Stimulated activated naive CD8-positive, alpha-beta T cell treated with anti-CD3 and anti-CD28 coated beads, Interleukin-15, amount 100 ng/mL, for 72 hours (primary cell): ENCODE data around the gene CCSER2.
"Not testable (repeated sequence)": the region's sequence is repeated elsewhere in the genome, so short reads cannot be mapped to it uniquely, and the experiment has no call there.

ENCODE experiments used
- ATAC-seq: fragments of 150-1000 bp; cut with Tn5 transposase; 2 replicates; pipeline ENCODE4 v1.10.0; 2021; ENCODE audit warnings: mild to moderate bottlenecking, moderate library complexity
- DNase-seq, 2 donors: peaks; one replicate each; pipeline ENCODE4 v3.0.0; 2021 to 2022
- H3K27ac Mint-ChIP-seq, 2 donors: one replicate each; pipeline ENCODE4 v1.8.0; 2022; ENCODE audit warnings: mild to moderate bottlenecking in 2 of 2, mixed read lengths in 2 of 2, moderate library complexity in 2 of 2
- H3K27me3 Mint-ChIP-seq: one replicate; pipeline ENCODE4 v1.8.0; 2022; ENCODE audit warnings: mixed read lengths
- H3K4me1 Mint-ChIP-seq: one replicate; pipeline ENCODE4 v1.8.0; 2022; ENCODE audit warnings: mild to moderate bottlenecking, mixed read lengths
- H3K4me3 Mint-ChIP-seq, 2 donors: one replicate each; pipeline ENCODE4 v1.8.0; 2022; ENCODE audit warnings: mild to moderate bottlenecking in 2 of 2, mixed read lengths in 2 of 2, moderate library complexity in 1 of 2
- H3K9me3 Mint-ChIP-seq, 2 donors: one replicate each; pipeline ENCODE4 v1.8.0; 2022; ENCODE audit warnings: mixed read lengths in 2 of 2

CCSER2 gene

DNA sequence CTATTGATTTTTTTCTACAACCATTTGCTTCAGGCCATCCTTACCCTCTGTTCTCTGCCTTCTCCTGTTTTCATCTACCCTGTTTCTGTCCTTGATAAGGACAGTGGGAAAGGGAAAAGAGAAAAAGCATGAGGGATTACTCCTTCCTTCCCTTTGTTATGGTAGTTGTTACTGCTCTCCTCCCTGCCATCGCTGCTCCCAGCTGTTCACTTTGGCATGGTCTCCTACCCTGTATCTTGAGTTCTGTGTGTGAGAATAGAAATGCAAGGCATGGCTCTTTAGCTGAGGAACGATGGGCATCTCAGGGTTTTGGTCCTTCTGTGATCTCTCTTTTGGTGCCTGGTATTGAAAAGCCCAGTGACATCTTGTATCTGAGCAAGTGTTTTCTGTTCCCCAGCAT is 6.4 kb downstream of the CCSER2 start:
- Mint-ChIP-seq H3K27ac (peak overlapping the region in 1 of 2 donors; percentile 40), H3K4me3 (peak overlapping the region; percentile 44 to 65), H3K27me3 (no peaks in the 10 kb centered on the region), H3K9me3 (no peaks in the 10 kb centered on the region), H3K4me1 (peaks cover 28% of the 10 kb centered on the region)
- no peak for DNase-seq
- no peak for ATAC-seq

DNA sequence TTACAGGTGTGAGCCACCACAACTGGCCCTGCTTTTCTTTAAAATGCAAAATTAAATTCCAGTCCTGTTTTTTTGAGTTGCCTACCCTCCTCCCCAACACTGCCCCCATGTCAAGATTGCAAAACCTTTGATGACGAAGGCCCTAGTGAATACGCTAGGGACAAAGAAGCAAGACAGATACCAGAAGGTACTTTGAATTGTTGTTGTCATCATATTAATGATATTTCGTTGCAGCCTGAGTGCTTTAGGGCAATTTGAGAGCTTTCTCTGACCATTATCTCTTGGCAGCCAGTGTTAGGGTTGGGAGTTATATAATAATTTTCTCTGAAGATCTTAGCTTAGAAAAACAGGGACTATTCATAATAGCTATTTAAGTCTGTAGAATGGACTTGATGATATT is 7.1 kb downstream of the CCSER2 start:
- H3K4me1 Mint-ChIP-seq, result peaks cover 31% of the 10 kb centered on the region
- ATAC-seq (no peak), DNase-seq (no peak)
- no peaks in the 10 kb centered on the region for H3K27me3 Mint-ChIP-seq
- H3K27ac Mint-ChIP-seq, result no peak overlapping the region
- H3K4me3 Mint-ChIP-seq, result no peak overlapping the region
- H3K9me3 Mint-ChIP-seq, result no peaks in the 10 kb centered on the region

DNA sequence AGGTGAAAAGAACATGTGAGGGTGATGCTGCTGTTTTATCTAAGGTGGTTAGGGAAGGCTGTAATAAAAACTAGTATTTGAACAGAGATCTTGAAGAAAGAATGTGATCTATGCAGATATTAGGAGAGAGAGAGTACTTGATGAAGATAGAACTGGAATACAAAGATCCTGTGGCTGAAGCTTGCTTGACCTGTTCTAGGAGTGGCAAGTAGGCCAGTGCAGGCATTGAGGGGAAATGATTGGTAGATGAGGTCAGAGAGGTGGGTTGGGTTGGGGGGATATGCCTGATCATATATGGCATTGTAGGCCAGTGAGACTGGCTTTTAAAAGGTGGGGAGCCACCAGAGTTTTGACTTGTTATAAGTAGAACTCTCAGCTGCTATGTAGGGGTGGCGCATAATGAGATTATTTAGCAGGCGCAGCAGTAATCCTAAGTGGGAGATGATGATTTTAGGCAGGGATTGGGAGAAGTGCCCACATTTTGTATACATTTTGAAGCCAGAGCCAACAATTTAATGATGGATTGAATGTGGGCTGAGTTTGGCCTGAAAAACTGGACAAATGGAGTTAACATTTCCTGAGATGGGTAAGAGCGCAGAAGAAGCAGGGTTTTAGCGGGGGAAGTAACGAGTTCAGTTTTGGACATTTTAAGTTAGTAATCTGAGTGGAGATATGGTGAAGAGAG is 8.2 kb downstream of the CCSER2 start:
- Mint-ChIP-seq H3K27me3 (no peaks in the 10 kb centered on the region), H3K4me3 (no peak overlapping the region), H3K9me3 (no peaks in the 10 kb centered on the region), H3K4me1 (peaks cover 29% of the 10 kb centered on the region), H3K27ac (no peak overlapping the region)
- ATAC-seq (no peak), DNase-seq (no peak)

DNA sequence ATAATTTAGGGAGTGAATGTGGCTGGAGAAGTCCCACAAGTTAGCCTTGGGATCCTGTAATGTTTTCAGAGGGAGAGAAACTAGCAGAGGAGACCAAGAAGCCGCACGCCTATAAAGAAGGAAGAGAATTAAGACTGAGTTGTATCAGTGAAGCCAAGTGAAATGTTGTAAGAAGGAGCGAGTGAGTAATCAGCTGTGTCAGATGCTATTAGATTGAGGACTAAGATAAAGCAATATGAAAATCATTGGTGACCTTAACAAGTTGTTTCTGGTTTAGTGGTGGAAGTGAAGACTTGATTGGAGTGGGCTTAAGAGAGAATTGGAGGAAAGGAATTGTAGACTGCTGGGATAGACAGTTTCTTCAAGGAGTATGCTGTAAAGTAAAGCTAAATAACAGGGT is 8.8 kb downstream of the CCSER2 start:
- H3K4me3 Mint-ChIP-seq, result no peak overlapping the region
- no peak for DNase-seq
- H3K27ac Mint-ChIP-seq, result no peak overlapping the region
- ATAC-seq, result no peak
- H3K9me3 Mint-ChIP-seq, result no peaks in the 10 kb centered on the region
- no peaks in the 10 kb centered on the region for H3K27me3 Mint-ChIP-seq
- H3K4me1 Mint-ChIP-seq, result peaks cover 34% of the 10 kb centered on the region

DNA sequence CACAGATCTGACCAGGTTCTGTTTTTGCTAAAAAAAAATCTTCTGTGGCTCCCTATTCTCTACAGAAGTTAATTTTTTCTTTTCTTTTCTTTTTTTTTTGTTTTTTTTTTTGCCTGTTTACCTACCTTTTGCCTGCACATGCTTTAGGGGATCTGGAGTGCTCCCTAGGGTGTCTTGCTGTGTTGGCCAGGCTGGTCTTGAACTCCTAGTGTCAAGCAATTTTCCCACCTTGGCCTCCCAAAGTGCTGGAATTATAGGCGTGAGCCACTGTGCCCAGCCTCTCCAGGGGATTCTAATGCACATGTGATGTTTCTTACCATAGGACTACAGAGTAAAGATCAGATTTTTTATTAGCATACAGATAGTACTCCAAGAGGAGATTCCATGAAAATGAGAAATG is 10.6 kb downstream of the CCSER2 start:
- H3K4me3 Mint-ChIP-seq, result no peak overlapping the region
- no peaks in the 10 kb centered on the region for H3K9me3 Mint-ChIP-seq
- H3K27ac Mint-ChIP-seq, result no peak overlapping the region
- ATAC-seq (no peak), DNase-seq (no peak)
- H3K4me1 Mint-ChIP-seq, result peaks cover 52% of the 10 kb centered on the region
- no peaks in the 10 kb centered on the region for H3K27me3 Mint-ChIP-seq

DNA sequence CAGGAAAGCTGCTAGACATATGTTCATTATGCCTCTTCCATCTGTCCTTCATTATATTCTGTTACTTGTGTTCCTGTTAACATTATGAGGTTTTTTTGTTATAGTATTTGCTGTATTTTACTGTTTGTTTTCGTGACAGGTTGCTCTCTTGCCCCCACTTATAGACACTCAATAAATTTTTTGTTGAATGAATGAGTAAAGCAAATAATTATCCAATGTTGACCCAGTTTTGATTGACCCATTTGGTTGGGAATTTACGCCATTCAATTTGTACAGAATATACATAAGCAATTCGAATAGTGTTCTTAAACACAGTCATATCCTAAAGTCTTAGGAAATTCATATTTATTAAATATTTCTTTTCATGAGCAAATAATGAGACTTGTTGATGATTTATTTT is 11.8 kb downstream of the CCSER2 start:
- Mint-ChIP-seq H3K27ac (no peak overlapping the region), H3K9me3 (no peaks in the 10 kb centered on the region), H3K4me3 (no peak overlapping the region), H3K4me1 (peaks cover 64% of the 10 kb centered on the region), H3K27me3 (no peaks in the 10 kb centered on the region)
- DNase-seq (no peak), ATAC-seq (no peak)

DNA sequence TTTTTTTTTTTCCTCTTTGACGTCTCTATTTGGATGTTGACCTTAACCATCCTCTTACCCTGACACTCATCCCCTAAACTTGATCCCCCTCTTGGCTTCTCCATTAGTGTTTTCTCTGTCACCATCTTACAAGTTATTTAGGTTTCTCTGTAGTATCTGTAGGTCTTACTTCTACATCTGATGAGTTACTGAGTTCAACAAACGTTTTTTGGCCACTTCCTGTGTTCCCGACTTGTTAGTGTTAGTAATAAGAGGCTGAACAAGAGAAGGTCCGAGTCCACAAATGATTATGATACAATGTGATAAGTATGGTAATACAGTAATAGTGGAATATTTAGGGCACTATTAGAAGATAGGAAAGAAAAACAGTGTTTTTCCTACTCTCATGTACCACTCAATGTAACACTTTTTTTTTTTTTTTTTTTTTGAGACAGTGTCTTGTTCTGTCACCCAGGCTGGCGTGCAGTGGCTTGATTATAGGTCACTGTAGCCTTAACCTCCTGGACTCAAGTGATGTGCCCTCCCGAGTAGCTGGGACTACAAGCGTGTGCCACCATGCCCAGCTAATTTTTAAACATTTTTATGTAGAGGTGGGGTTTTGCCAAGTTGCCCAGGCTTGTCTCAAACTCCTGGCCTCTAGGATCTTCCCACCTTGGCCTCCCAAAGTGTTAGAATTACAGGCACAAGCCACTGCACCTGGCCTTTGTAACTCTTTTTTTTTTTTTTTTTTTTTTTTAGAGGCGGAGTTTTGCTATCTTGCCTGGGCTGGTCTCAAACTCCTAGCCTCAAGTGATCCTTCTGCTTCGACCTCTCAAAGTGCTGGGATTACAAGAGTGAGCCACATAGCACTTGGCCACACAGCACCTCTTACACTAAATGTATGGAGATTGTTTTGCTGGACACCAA is 12.5 kb downstream of the CCSER2 start:
- Mint-ChIP-seq H3K27me3 (no peaks in the 10 kb centered on the region), H3K9me3 (no peaks in the 10 kb centered on the region), H3K4me1 (peaks cover 64% of the 10 kb centered on the region), H3K27ac (peak overlapping the region; percentile 49 to 73), H3K4me3 (peak overlapping the region; percentile 59 to 83)
- DNase-seq (no peak), ATAC-seq (no peak)

DNA sequence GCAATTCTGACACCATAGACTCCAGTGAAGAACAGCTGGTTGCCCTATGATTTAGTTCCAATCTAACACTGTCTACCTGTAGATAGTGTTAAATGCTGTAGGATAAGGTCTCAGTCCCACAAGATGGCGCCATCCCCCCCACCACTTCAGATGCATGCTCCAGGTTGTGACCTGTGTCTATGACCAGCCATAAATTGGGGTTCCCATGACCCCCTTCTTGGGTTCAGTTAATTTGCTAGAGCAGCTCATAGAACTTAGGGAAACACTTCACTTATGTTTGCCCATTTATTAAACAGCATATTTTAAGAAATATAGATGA is 13.1 kb downstream of the CCSER2 start:
- ATAC-seq, result peak; percentile 65
- Mint-ChIP-seq H3K9me3 (no peaks in the 10 kb centered on the region), H3K27me3 (no peaks in the 10 kb centered on the region), H3K27ac (peak overlapping the region; percentile 49 to 73), H3K4me1 (peaks cover 64% of the 10 kb centered on the region), H3K4me3 (peak overlapping the region; percentile 59 to 83)
- DNase-seq, result no peak

DNA sequence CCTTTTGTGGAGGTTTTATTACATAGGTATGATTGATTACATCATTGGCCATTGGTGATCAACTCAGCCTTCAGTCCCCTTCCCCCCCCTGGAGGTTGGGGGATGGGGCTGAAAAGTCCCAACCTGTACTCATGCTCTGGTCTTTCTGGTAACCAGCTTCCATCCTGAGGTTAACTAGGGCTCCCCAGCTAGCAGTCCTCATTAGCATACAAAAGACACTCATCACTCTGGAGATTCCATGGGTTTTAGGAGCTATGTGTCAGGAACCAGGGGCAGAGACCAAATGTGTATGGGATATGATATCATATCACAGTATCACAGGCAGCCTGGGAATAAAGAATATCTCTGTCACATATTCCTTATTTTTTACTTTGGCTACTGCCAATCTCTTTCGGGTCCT is 13.6 kb downstream of the CCSER2 start:
- peak overlapping the region in 1 of 2 donors; percentile 42 for H3K27ac Mint-ChIP-seq
- no peak for DNase-seq
- peak; percentile 51 for ATAC-seq
- no peaks in the 10 kb centered on the region for H3K27me3 Mint-ChIP-seq
- peaks cover 64% of the 10 kb centered on the region for H3K4me1 Mint-ChIP-seq
- H3K4me3 Mint-ChIP-seq, result peak overlapping the region; percentile 59 to 83
- H3K9me3 Mint-ChIP-seq, result no peaks in the 10 kb centered on the region

DNA sequence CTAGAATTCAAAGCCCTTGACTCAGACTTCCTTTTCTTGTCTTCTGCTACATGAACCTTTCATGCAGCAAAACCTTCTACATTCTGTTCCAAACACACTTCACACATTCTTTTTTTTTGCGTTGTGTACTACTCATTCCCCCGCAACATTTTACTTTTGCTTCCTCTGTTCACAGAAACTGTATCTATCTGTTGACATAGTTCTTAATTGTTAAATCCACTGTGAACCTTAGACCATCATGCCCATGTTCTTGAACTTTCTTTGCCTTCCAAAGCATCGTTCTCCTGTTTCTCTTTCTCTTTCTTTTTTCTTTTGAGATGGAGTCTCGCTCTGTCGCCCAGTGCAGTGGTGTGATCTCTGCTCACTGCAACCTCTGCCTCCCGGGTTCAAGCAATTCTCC is 14.2 kb downstream of the CCSER2 start:
- peak overlapping the region in 1 of 2 donors; percentile 72 for H3K27ac Mint-ChIP-seq
- peak overlapping the region; percentile 59 to 83 for H3K4me3 Mint-ChIP-seq
- DNase-seq (no peak), ATAC-seq (peak; percentile 56)
- peaks cover 64% of the 10 kb centered on the region for H3K4me1 Mint-ChIP-seq
- H3K9me3 Mint-ChIP-seq, result no peaks in the 10 kb centered on the region
- no peaks in the 10 kb centered on the region for H3K27me3 Mint-ChIP-seq

DNA sequence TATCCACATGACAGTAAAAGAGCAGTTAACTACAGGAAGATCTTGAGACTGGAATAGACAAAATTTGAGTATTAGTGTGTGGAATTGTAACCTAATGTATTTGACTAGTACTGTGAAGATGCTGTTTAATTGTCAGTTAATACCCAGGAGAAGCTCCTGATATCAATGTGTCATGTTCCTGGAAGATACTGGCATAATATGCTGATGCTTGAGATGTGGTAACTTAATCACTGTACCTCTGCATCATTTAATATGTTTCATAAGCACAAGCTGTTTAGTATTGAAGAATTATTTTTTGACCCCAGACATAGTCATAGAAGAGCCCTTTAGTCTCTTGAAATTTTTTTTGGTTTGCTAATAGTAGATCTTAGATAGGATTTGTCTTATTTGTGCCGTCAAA is 15.4 kb downstream of the CCSER2 start:
- Mint-ChIP-seq H3K27me3 (no peaks in the 10 kb centered on the region), H3K9me3 (no peaks in the 10 kb centered on the region), H3K4me1 (peaks cover 67% of the 10 kb centered on the region), H3K27ac (no peak overlapping the region), H3K4me3 (peak overlapping the region in 1 of 2 donors; percentile 28)
- no peak for ATAC-seq
- DNase-seq, result no peak

DNA sequence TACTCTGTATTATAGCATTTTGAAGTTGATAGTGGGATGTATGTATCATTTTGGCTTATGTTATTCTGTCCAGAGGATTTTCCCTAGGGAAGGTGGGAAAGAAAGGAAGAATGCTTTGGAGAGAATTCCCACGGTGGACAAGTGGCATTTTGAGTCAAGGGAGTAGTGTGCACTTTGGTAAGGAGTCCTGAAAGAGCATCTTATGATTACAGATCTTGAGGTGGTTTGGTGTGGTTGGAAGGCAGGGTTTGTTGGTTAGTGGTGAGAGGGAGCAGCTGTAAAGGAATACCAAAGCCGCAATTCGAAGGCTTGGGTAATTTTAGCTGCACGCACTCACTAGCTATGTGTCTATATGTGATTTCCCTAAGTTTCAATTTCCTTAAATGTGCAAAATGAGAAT is 16.1 kb downstream of the CCSER2 start:
- DNase-seq (peak in 1 of 2 donors; percentile 25), ATAC-seq (peak; percentile 41)
- Mint-ChIP-seq H3K27ac (no peak overlapping the region), H3K4me3 (peak overlapping the region; percentile 56 to 62), H3K4me1 (peaks cover 70% of the 10 kb centered on the region), H3K27me3 (no peaks in the 10 kb centered on the region), H3K9me3 (no peaks in the 10 kb centered on the region)

DNA sequence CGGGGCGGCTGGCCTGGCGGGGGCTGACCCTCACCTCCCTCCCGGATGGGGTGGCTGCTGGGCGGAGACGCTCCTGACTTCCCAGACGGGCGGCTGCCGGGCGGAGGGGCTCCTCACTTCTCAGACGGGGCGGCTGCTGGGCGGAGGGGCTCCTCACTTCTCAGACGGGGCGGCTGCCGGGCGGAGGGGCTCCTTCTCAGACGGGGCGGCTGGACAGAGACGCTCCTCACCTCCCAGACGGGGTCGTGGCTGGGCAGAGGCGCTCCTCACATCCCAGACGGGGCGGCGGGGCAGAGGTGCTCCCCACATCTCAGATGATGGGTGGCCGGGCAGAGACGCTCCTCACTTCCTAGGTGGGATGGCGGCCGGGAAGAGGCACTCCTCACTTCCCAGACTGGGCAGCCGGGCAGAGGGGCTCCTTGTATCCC is 19.2 kb downstream of the CCSER2 start:
- not testable (repeated sequence) for H3K27ac Mint-ChIP-seq, DNase-seq, H3K4me3 Mint-ChIP-seq, H3K9me3 Mint-ChIP-seq, H3K27me3 Mint-ChIP-seq, ATAC-seq
- H3K4me1 Mint-ChIP-seq, result peaks cover 61% of the 10 kb centered on the region

DNA sequence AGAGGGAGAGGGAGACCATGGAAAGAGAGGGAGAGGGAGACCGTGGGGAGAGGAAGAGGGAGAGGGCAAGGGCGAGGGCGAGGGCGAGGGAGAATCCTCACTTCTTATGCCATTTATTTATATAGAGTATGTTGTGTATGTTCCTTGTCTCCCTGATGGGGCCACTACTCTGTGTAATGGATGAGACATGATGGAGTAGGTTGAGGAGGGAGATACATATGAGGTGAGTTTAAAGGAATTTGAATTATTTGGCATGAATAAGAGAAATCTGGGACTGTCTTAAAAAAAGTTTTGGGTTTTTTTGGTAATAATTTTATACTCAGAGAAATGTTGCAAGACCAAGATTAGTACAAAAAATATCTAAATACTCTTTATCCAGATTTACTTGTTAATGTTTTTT is 20.1 kb downstream of the CCSER2 start:
- Mint-ChIP-seq H3K27ac (peak overlapping the region in 1 of 2 donors; percentile 73), H3K4me3 (no peak overlapping the region), H3K4me1 (peaks cover 61% of the 10 kb centered on the region), H3K9me3 (no peaks in the 10 kb centered on the region), H3K27me3 (no peaks in the 10 kb centered on the region)
- ATAC-seq (no peak), DNase-seq (no peak)

DNA sequence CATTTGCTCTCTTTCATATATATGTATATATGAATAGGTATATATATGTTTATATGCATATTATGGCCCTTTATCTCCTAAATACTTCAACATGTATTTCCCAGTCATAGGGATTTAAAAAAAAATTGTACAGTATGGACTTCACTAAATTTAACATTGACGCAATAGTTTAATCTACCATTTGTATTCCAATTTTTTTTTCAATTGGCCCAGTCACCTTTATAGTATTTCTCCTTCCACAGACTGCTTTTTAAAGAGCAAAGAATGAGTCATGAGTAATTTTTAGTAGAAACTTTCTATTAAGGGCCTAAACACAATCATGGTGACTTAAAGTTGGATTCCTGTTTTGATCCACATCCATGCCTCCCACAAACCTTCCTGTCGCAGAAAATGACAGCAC is 20.5 kb downstream of the CCSER2 start:
- H3K9me3 Mint-ChIP-seq, result no peaks in the 10 kb centered on the region
- no peak overlapping the region for H3K27ac Mint-ChIP-seq
- H3K4me3 Mint-ChIP-seq, result no peak overlapping the region
- ATAC-seq (no peak), DNase-seq (no peak)
- no peaks in the 10 kb centered on the region for H3K27me3 Mint-ChIP-seq
- peaks cover 61% of the 10 kb centered on the region for H3K4me1 Mint-ChIP-seq

DNA sequence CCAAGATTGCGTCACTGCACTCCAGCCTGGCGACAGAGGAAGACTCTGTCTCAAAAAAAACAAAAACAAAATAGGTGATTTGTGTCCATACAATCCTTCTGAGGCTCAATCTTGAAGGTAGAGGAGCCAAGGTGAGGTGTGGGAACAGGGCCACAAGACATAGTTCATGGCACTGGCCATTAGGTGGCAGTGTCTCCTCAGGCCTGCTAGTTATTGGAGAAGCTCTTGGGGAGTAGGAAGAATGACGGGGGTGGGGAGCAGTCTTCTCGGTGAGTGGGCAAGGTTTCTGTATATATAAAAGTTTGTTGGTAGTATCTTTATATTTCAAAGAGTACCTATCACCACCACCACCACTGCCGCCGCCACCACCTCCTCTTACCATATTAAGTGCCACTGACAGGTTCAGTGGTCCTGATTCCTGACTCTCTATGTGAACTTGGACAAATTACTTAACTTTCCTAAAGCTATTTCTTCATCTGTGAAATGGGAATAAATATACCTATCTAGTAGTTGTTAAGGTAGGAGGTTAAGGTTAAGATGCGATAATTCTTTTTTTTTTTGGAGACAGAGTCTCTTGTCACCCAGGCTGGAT is 24.0 kb downstream of the CCSER2 start:
- Mint-ChIP-seq H3K4me1 (peaks cover 83% of the 10 kb centered on the region), H3K27me3 (no peaks in the 10 kb centered on the region), H3K27ac (no peak overlapping the region), H3K4me3 (no peak overlapping the region), H3K9me3 (no peaks in the 10 kb centered on the region)
- ATAC-seq (peak; percentile 78), DNase-seq (peak; percentile 40 to 68)
